Measurements from ENCODE around the gene KRT9. TPM values are rescaled to one million over a fixed set of nuclear protein-coding genes. Genes with fewer than 3 reads are reported as not detected.
A peak's percentile ranks its signal among the peaks of the same experiment; 100 is the strongest.

KRT9 gene
- total RNA-seq, 1 experiment from 2014 or later, result 0.15 TPM

GRCh38 chr17:41547378-41547841 lies 24.4 kb downstream of the KRT9 start (continued):
- no peak for TF ChIP-seq CTCF (IDR thresholded peaks at IDR 0.05 in 2 of 3, conservative IDR thresholded peaks at IDR 0.05 in 1 of 3; ENCODE audit: borderline replicate concordance in 1 of 3, insufficient read depth in 1 of 3, low read depth in 2 of 3, low read length in 2 of 3)

DNA sequence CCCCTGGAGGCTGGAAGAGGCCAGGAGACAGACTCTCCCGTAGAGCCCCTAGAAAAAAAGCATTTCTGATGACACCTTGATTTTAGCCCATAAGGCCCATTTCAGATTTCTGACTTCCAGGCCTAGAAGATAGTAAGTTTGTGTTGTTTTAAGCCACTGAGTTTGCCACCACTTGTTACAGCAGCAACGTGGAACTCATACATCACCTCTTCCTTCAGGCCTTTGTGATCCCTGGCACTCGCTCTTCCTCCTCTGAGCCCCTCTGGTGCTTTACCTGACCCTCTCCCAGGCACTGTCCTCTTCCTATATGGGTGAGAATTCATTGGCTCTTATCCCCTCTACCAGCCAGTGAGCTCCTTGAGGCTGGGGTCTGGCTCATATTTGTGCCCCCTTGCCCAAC lies 25.0 kb downstream of the KRT9 start:
- H3K9ac ChIP-seq (ENCODE audit: low read length), result peak overlapping the region; percentile 68

More for the DNA sequence above, 25.0 kb downstream of the KRT9 start:
- Histone ChIP-seq H3K27me3 (ENCODE audit: insufficient read depth, low read length) (no peaks in the 10 kb centered on the region), H4K20me1 (ENCODE audit: insufficient read depth) (no peaks in the 10 kb centered on the region), H2AFZ (ENCODE audit: low read depth, low read length, poor library complexity, severe bottlenecking) (no peak overlapping the region), H3K4me1 (ENCODE audit: control insufficient read depth in 1 of 2, insufficient read depth in 2 of 2, low read length in 2 of 2) (peaks cover 39 to 74% of the 10 kb centered on the region in 2 experiments), H3K4me2 (ENCODE audit: low read length) (peak overlapping the region; percentile 80), H3K4me3 (replicated peaks in 1 of 2; ENCODE audit: low read depth in 1 of 2, low read length in 2 of 2) (peak overlapping the region in 1 of 2 experiments; percentile 46; a peak in 1 of 4 replicates), H3K9me3 (ENCODE audit: control insufficient read depth in 1 of 2, insufficient read depth in 1 of 2, low read depth in 1 of 2, low read length in 2 of 2) (peaks cover 0 to 8% of the 10 kb centered on the region in 2 experiments; a peak in 1 of 4 replicates), H3K79me2 (ENCODE audit: insufficient read depth, low read length) (no peaks in the 10 kb centered on the region), H3K36me3 (ENCODE audit: control insufficient read depth in 1 of 2, insufficient read depth in 2 of 2, low read length in 2 of 2) (no peaks in the 10 kb centered on the region), H3K9me2 (ENCODE audit: insufficient read depth) (no peaks in the 10 kb centered on the region), H3K27ac (ENCODE audit: low read depth, low read length) (peak overlapping the region; percentile 91)
- peak; percentile 44; the same call in 1 of the 2 replicates for TF ChIP-seq CBX3 (IDR thresholded peaks at IDR 0.05; ENCODE audit: low read depth)
- no peak for TF ChIP-seq CEBPB (IDR thresholded peaks at IDR 0.05; ENCODE audit: low read depth)
- TF ChIP-seq ZNF274 (IDR thresholded peaks at IDR 0.05; ENCODE audit: low read depth, low read length), result no peak
- TF ChIP-seq, protein P1, sequence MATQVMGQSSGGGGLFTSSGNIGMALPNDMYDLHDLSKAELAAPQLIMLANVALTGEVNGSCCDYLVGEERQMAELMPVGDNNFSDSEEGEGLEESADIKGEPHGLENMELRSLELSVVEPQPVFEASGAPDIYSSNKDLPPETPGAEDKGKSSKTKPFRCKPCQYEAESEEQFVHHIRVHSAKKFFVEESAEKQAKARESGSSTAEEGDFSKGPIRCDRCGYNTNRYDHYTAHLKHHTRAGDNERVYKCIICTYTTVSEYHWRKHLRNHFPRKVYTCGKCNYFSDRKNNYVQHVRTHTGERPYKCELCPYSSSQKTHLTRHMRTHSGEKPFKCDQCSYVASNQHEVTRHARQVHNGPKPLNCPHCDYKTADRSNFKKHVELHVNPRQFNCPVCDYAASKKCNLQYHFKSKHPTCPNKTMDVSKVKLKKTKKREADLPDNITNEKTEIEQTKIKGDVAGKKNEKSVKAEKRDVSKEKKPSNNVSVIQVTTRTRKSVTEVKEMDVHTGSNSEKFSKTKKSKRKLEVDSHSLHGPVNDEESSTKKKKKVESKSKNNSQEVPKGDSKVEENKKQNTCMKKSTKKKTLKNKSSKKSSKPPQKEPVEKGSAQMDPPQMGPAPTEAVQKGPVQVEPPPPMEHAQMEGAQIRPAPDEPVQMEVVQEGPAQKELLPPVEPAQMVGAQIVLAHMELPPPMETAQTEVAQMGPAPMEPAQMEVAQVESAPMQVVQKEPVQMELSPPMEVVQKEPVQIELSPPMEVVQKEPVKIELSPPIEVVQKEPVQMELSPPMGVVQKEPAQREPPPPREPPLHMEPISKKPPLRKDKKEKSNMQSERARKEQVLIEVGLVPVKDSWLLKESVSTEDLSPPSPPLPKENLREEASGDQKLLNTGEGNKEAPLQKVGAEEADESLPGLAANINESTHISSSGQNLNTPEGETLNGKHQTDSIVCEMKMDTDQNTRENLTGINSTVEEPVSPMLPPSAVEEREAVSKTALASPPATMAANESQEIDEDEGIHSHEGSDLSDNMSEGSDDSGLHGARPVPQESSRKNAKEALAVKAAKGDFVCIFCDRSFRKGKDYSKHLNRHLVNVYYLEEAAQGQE (IDR thresholded peaks at IDR 0.05; ENCODE audit: low read depth), result no peak
- TF ChIP-seq EGR1 (IDR thresholded peaks at IDR 0.05; ENCODE audit: low read depth), result no peak
- TF ChIP-seq YY1 (IDR thresholded peaks at IDR 0.05; ENCODE audit: extremely low read depth, insufficient replicate concordance, low read depth, low read length), result no peak
- no peak for TF ChIP-seq ELF1 (IDR thresholded peaks at IDR 0.05; ENCODE audit: borderline replicate concordance, low read depth)
- ChIA-PET RAD21 (ENCODE audit: low non-redundant PET in 1 of 2, low total read pairs in 2 of 2, uncharacterized antibody in 2 of 2, unreplicated experiment in 2 of 2) (interaction anchor here (1.4 to 3.7 kb wide), 3 partner anchors 23 to 116 kb away, joined by 5 to 26 read pairs (median 19); no protein-coding TSS in a partner anchor), POLR2A (interaction anchor here (2.4 to 5.5 kb wide), 2 partner anchors 22 to 690 kb away, joined by 8 to 148 read pairs; partner anchors contain the start of genes KRT15 and KRT19), CTCF (interaction anchor here (7.3 kb wide), 1 partner anchor 101 kb away, joined by 142 read pairs; no protein-coding TSS in a partner anchor)
- ATAC-seq (no peak), DNase-seq (ENCODE audit: low read depth, low spot score) (no peak)
- BruUV-seq (replicated peaks), result no TSS peak
- intact Hi-C loops (cut with micrococcal nuclease), result loop anchor here (5.0 to 10.0 kb wide), 2 partner anchors 225 to 932 kb away; no protein-coding TSS in a partner anchor
